ENCODE data around the gene KLK6. TPM values are rescaled to one million over a fixed set of nuclear protein-coding genes. Genes with fewer than 3 reads are reported as not detected.
"Not testable (repeated sequence)": the region's sequence is repeated elsewhere in the genome, so short reads cannot be mapped to it uniquely, and the experiment has no call there.

Gene KLK6
- total RNA-seq, 2 experiments from 2014 or later = not detected

DNA sequence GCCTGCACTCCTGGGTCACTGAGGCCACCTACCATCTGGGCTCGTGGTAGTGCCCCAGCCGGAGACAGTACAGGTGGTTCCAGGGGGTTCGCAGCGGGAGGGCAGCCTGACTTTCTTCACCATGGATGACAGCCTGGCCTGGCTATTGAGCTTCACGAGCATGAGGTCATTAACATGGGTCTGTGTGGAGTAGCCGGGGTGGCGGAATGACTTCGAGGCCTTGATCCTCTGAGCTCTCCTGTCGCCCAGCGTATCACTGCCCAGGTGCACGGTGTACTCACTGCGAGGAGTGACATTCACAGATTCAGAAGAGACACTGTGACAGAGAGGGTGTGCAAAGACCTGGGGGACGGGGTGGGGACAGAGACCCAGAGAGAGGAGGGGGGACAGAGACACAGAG is 10.8 kb upstream of the KLK6 start:
- ATAC-seq = no peak
- no peaks in the 10 kb centered on the region for H3K36me3 Mint-ChIP-seq
- H3K27me3 Mint-ChIP-seq = peaks cover 14% of the 10 kb centered on the region
- CTCF ChIA-PET = no interaction called here
- H3K9me3 Mint-ChIP-seq (ENCODE audit: low read depth) = no peaks in the 10 kb centered on the region
- H3K27ac Mint-ChIP-seq = no peak overlapping the region
- no peak for DNase-seq
- no peaks in the 10 kb centered on the region for H3K4me1 Mint-ChIP-seq
- no peak overlapping the region for H3K4me3 Mint-ChIP-seq

GRCh38 chr19:50979758-50980157 is 10.4 kb upstream of the KLK6 start:
- Mint-ChIP-seq H3K4me3 (no peak overlapping the region), H3K27ac (no peak overlapping the region), H3K9me3 (ENCODE audit: low read depth) (no peaks in the 10 kb centered on the region), H3K4me1 (no peaks in the 10 kb centered on the region), H3K36me3 (no peaks in the 10 kb centered on the region), H3K27me3 (peaks cover 10% of the 10 kb centered on the region)
- DNase-seq = no peak
- CTCF ChIA-PET = no interaction called here
- no peak for ATAC-seq

- Mint-ChIP-seq H3K27ac (no peak overlapping the region), H3K27me3 (peaks cover 5% of the 10 kb centered on the region), H3K9me3 (ENCODE audit: low read depth) (no peaks in the 10 kb centered on the region), H3K36me3 (no peaks in the 10 kb centered on the region), H3K4me3 (no peak overlapping the region), H3K4me1 (no peaks in the 10 kb centered on the region)
- CTCF ChIA-PET = no interaction called here
- DNase-seq = no peak
- no peak for ATAC-seq
Measured at GRCh38 chr19:50978772-50979390, 9.5 kb upstream of the KLK6 start.

DNA sequence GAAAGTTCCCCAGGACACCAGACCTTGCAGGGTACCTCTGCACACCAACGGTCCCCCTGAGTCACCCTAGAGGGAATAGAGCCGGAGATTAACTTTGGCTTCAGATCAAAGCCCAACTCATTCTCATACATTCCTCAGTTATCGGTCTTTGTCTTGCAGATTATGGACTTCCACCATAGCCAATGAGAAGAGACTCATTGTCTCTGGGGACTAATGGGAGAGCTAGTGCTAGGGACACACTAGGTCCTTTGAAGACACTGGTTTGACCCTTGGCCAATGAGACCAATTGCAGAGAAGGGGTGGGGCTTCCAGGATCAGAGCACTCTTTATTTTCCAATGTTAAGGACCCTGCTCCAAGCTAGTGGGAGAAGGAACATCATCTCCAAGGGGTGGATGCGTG is 8.2 kb upstream of the KLK6 start:
- Mint-ChIP-seq H3K27ac (no peak overlapping the region), H3K4me3 (no peak overlapping the region), H3K9me3 (ENCODE audit: low read depth) (no peaks in the 10 kb centered on the region), H3K36me3 (no peaks in the 10 kb centered on the region), H3K27me3 (peaks cover 2% of the 10 kb centered on the region), H3K4me1 (no peaks in the 10 kb centered on the region)
- CTCF ChIA-PET = no interaction called here
- ATAC-seq (no peak), DNase-seq (no peak)

DNA sequence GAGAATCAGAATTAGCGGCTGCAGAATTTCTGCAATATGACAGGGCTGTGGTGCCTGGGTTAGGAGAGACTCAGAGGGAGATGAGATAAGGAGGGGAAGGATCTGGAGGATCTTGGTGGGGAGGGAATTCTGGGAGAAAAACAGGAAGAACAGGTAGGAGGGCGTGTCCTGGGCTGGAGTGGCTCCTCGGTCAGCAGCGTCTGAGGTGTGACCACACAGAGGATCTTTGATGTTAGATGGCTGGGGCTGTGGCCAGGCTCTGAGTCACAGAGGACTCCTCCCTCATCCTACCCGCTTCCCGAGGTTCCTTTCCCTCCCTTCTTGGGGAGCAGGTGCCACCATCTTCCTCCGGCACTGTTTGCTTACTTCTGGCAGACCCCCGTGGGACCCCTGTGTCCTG is 6.4 kb upstream of the KLK6 start:
- Mint-ChIP-seq H3K27me3 (peaks cover 2% of the 10 kb centered on the region), H3K27ac (no peak overlapping the region), H3K36me3 (no peaks in the 10 kb centered on the region), H3K9me3 (ENCODE audit: low read depth) (no peaks in the 10 kb centered on the region), H3K4me3 (no peak overlapping the region), H3K4me1 (no peaks in the 10 kb centered on the region)
- no peak for ATAC-seq
- CTCF ChIA-PET = no interaction called here
- DNase-seq = no peak

DNA sequence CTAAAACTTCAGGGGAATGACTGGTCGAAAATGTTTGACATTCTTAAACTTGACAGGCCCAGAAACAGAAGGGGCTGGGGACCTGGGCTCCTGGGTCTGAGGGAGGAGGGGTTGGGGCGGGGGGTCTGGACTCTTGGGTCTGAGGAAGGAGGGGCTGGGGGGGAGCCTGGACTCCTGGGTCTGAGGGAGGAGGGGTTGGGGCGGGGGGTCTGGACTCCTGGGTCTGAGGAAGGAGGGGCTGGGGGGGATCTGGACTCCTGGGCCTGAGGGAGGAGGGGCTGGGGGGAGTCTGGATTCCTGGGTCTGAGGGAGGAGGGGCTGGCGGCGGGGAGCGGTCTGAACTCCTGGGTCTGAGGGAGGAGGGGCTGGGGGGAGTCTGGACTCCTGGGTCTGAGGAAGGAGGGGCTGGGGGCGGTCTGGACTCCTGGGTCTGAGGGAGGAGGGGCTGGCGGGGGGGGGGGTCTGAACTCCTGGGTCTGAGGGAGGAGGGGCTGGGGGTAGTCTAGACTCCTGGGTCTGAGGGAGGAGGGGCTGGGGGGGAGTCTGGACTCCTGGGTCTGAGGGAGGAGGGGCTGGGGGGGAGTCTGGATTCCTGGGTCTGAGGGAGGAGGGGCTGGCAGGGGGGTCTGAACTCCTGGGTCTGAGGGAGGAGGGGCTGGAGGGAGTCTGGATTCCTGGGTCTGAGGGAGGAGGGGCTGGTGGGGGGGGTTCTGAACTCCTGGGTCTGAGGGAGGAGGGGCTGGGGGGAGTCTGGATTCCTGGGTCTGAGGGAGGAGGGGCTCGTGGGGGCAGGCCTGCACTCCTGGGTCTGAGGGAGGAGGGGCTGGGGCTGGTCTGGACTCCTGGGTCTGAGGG is 5.5 kb upstream of the KLK6 start:
- Mint-ChIP-seq H3K36me3 (no peaks in the 10 kb centered on the region), H3K27ac (no peak overlapping the region), H3K4me1 (no peaks in the 10 kb centered on the region), H3K9me3 (ENCODE audit: low read depth) (no peaks in the 10 kb centered on the region), H3K27me3 (peaks cover 2% of the 10 kb centered on the region), H3K4me3 (no peak overlapping the region)
- ATAC-seq (no peak), DNase-seq (no peak)
- CTCF ChIA-PET = no interaction called here

- Mint-ChIP-seq H3K27me3 (no peaks in the 10 kb centered on the region), H3K36me3 (no peaks in the 10 kb centered on the region), H3K27ac (no peak overlapping the region), H3K4me1 (no peaks in the 10 kb centered on the region), H3K9me3 (ENCODE audit: low read depth) (no peaks in the 10 kb centered on the region), H3K4me3 (no peak overlapping the region)
- ATAC-seq = no peak
- DNase-seq = no peak
- CTCF ChIA-PET = no interaction called here
Measured at GRCh38 chr19:50972795-50973376, 3.5 kb upstream of the KLK6 start.

- DNase-seq; ATAC-seq; H3K27ac Mint-ChIP-seq; CTCF ChIA-PET; H3K9me3 Mint-ChIP-seq (ENCODE audit: low read depth); H3K4me1 Mint-ChIP-seq; H3K36me3 Mint-ChIP-seq; H3K4me3 Mint-ChIP-seq; H3K27me3 Mint-ChIP-seq: not testable (repeated sequence)
Measured at GRCh38 chr19:50969810-50970209, 419 bp upstream of the KLK6 start.

GRCh38 chr19:50968716-50969412 is 527 bp downstream of the KLK6 start:
- Mint-ChIP-seq H3K36me3 (no peaks in the 10 kb centered on the region), H3K27ac (no peak overlapping the region), H3K9me3 (ENCODE audit: low read depth) (no peaks in the 10 kb centered on the region), H3K27me3 (peaks cover 2% of the 10 kb centered on the region), H3K4me1 (no peaks in the 10 kb centered on the region), H3K4me3 (no peak overlapping the region)
- DNase-seq (no peak), ATAC-seq (no peak)
- CTCF ChIA-PET = no interaction called here

DNA sequence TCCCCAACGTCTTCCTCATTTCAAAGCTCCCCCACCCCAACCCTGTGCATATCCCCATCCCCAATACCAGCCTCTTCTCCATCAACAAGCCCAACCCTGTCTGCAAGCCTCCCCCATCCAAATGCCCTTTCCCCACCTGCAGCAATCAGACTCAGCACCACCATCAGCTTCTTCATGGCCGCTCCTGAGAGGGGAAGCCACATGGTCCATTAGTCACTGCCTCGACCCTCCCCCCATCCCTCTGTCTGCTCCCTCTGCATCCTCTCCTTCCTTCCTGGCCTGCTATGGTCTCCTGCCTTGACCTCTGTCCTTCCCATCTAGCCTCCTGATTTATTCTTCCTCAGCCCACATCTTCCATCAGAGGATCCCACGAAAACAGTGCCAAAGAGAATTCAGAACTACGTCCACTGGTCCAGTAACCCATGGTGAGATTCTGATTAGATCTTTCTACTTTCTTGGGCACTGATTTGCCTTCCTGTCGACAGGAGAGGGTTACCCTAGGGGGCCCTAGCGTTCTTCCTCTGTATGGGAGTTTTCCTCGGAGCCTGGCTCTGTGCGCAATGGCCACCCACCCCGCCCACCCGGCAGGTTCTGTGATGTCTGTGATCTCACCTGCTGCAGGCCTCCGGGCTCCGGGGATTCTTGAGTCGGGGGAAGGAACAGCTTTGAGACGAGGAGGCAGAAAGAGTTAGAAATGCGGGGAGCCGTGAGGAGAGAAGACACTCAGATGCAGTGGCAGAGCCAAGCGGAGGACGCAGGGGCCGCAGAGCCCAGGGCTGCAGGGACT is 1.3 kb downstream of the KLK6 start:
- H3K4me1 Mint-ChIP-seq = no peaks in the 10 kb centered on the region
- H3K4me3 Mint-ChIP-seq = no peak overlapping the region
- ATAC-seq = no peak
- peaks cover 2% of the 10 kb centered on the region for H3K27me3 Mint-ChIP-seq
- CTCF ChIA-PET = no interaction called here
- no peaks in the 10 kb centered on the region for H3K9me3 Mint-ChIP-seq (ENCODE audit: low read depth)
- H3K27ac Mint-ChIP-seq = no peak overlapping the region
- DNase-seq = no peak
- no peaks in the 10 kb centered on the region for H3K36me3 Mint-ChIP-seq

- H3K4me1 Mint-ChIP-seq = no peaks in the 10 kb centered on the region
- H3K9me3 Mint-ChIP-seq (ENCODE audit: low read depth) = peaks cover 8% of the 10 kb centered on the region
- no peak overlapping the region for H3K27ac Mint-ChIP-seq
- CTCF ChIA-PET = no interaction called here
- H3K27me3 Mint-ChIP-seq = peaks cover 2% of the 10 kb centered on the region
- H3K4me3 Mint-ChIP-seq = no peak overlapping the region
- DNase-seq = no peak
- H3K36me3 Mint-ChIP-seq = no peaks in the 10 kb centered on the region
- ATAC-seq = no peak
Measured at GRCh38 chr19:50964266-50964665, 5.1 kb downstream of the KLK6 start.

- DNase-seq (no peak), ATAC-seq (no peak)
- Mint-ChIP-seq H3K9me3 (ENCODE audit: low read depth) (peaks cover 9% of the 10 kb centered on the region), H3K4me3 (no peak overlapping the region), H3K36me3 (no peaks in the 10 kb centered on the region), H3K4me1 (no peaks in the 10 kb centered on the region), H3K27ac (no peak overlapping the region), H3K27me3 (peaks cover 2% of the 10 kb centered on the region)
- CTCF ChIA-PET = no interaction called here
Measured at GRCh38 chr19:50963381-50963780, 6.0 kb downstream of the KLK6 start.

- Mint-ChIP-seq H3K4me3 (no peak overlapping the region), H3K36me3 (no peaks in the 10 kb centered on the region)
Measured at GRCh38 chr19:50962245-50962644, 7.1 kb downstream of the KLK6 start.

More at GRCh38 chr19:50962245-50962644, 7.1 kb downstream of the KLK6 start:
- no peak for ATAC-seq
- peaks cover 2% of the 10 kb centered on the region for H3K27me3 Mint-ChIP-seq
- no peak overlapping the region for H3K27ac Mint-ChIP-seq
- CTCF ChIA-PET = no interaction called here
- H3K4me1 Mint-ChIP-seq = no peaks in the 10 kb centered on the region
- DNase-seq = no peak
- H3K9me3 Mint-ChIP-seq (ENCODE audit: low read depth) = peaks cover 9% of the 10 kb centered on the region
